Fibroblast of skin of back (primary cell): ENCODE measurements around the gene SYNPO2. TPM values are rescaled to one million over a fixed set of nuclear protein-coding genes. Genes with fewer than 3 reads are reported as not detected.
"Not testable (repeated sequence)": the region's sequence is repeated elsewhere in the genome, so short reads cannot be mapped to it uniquely, and the experiment has no call there.

Experiments
- DNase-seq: peaks from one replicate; pipeline ENCODE4 v3.0.0-alpha.2; 2013
- polyA plus RNA-seq, 2 experiments: library from polyadenylated mRNA; unstranded; fragments of 120-200 nt; gene quantifications; one replicate each; pipeline ENCODE4 v1.2.1, GENCODE V29; 2013; ENCODE audit not compliant: insufficient read length in 2 of 2

The SYNPO2 gene, protein sequence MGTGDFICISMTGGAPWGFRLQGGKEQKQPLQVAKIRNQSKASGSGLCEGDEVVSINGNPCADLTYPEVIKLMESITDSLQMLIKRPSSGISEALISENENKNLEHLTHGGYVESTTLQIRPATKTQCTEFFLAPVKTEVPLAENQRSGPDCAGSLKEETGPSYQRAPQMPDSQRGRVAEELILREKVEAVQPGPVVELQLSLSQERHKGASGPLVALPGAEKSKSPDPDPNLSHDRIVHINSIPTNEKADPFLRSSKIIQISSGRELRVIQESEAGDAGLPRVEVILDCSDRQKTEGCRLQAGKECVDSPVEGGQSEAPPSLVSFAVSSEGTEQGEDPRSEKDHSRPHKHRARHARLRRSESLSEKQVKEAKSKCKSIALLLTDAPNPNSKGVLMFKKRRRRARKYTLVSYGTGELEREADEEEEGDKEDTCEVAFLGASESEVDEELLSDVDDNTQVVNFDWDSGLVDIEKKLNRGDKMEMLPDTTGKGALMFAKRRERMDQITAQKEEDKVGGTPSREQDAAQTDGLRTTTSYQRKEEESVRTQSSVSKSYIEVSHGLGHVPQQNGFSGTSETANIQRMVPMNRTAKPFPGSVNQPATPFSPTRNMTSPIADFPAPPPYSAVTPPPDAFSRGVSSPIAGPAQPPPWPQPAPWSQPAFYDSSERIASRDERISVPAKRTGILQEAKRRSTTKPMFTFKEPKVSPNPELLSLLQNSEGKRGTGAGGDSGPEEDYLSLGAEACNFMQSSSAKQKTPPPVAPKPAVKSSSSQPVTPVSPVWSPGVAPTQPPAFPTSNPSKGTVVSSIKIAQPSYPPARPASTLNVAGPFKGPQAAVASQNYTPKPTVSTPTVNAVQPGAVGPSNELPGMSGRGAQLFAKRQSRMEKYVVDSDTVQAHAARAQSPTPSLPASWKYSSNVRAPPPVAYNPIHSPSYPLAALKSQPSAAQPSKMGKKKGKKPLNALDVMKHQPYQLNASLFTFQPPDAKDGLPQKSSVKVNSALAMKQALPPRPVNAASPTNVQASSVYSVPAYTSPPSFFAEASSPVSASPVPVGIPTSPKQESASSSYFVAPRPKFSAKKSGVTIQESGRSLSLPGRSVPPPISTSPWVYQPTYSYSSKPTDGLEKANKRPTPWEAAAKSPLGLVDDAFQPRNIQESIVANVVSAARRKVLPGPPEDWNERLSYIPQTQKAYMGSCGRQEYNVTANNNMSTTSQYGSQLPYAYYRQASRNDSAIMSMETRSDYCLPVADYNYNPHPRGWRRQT
- 27.5 TPM for polyA plus RNA-seq (2013, experiment 1 of 2; ENCODE audit: insufficient read length)
- polyA plus RNA-seq (2013, experiment 2 of 2; ENCODE audit: insufficient read length) = 144 TPM

DNA sequence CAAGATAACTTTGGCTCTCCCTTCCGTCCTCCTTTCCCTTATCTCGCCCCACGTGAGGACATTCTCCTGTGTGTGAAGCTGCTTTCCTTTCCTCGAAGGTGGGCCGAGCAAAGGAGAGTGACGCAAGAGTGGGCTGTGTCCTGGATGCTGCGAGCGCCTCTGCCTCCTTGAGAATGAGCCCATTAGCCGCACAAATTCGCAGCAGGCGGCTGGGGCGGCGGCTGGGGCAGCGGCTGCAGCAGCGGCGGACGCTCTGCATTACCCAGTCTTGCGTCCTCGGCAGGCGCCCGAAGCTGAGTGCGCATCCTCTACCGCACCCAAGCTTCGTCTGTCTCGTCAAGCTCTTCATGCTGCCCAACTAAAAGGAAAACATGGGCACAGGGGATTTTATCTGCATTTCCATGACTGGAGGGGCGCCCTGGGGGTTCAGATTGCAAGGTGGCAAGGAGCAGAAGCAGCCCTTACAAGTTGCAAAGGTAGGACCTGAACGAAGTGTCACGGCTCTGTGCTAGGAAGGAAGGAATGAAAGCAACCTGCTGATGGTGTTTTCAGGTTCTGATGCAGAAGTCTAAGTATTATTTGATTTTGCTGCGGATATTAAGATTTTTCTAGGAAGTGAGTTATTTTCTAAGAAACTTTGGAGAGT, at the start of gene SYNPO2:
Gene SYNPO2 (plus strand): TSS at position 189 of the 646 bp plus-strand sequence. CDS start 183 bp downstream, at position 372.
- peak; percentile 87 for DNase-seq

DNA sequence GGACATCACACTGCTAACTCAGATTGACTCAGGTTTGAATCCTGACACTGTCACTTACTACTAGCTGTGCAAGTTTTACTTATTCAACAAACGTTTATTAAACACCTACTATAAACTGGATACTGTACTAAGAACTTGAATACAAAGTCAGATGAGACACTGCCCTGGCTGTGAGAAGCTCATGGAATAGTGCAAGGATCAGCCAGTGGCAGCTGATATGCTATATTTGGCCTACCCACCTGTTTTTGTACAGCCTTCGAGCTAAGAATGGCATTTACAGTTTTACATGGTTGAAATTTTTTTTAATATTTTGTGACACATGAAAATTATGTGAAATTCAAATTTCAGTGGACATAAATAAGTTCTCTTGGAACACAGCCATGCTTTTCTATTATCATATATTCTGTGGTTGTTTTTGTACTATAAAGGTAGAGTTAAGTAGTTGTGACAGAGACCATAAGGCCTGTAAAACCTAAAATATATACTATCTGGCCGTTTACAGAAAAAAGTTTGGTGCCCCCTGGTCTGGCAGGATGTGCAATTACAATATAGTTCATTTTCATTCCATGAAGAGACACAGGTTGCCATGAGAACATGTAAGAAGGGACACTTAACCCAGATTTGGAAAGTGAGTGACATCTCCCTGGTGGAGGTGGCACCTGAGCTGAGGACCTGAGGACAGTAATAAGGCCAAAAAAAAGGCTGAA, 49.3 kb upstream of the SYNPO2 start:
- peak; percentile 27 for DNase-seq

GRCh38 chr4:118842055-118842454, 46.6 kb upstream of the SYNPO2 start:
- DNase-seq = peak; percentile 86

GRCh38 chr4:118843237-118843636, 45.4 kb upstream of the SYNPO2 start:
- no peak for DNase-seq

- DNase-seq = no peak
These were observed 43.1 kb upstream of the SYNPO2 start for GRCh38 chr4:118845552-118846050.

DNA sequence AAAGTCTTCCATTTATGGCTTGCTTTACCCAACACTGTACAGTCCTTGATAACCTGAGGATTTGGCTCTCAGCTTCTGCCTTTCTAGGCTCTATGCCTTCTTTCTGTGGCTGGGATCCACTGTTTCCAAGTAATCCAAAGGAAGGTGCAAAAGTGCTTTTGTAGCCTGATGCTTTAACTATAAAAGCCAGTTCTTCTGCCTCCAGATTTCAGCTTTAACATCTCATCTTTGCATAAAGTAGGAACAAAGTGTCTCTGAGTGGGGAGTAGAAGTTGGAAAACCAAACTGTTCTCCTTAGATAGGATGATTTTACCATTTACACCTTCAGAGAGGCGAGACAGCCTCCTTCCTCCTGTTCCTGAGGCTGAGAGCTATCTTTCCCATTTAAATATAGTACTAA, 41.7 kb upstream of the SYNPO2 start:
- no peak for DNase-seq

DNA sequence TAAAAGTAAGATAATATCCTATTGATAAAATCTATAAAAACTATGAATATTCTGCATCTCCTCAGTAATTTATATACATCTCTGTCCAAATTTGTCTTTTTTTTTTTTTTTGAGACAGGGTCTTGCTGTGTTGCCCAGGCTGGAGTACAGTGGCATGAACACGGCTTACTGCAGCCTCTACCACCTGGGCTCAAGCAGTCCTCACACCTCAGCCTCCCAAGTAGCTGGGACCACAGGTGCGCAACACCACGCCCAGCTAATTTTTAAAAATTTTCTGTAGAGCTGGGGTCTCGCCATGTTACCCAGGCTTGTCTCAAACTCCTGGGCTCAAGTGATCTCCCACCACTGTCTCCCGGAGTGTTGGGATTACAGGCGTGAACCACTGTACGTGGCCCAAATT, 40.4 kb upstream of the SYNPO2 start:
- DNase-seq = no peak

DNA sequence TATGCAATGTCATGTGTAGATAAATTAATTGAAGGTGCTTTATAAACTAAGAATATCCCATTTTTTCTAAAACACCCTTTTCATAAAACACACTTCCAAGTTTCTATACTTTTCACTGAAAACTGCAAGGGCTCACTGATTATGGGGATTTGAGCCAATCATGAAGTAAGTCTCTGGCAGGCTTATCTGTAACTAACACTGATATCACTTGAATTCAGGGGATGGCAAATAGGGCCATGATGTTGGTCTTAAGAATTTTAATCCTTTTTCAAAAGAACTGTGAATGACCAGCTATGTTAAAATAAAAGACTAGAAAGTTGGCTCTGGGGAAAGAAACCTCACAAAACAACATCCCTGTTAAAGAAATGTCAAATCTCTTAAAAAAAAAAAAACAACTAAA, 39.8 kb upstream of the SYNPO2 start:
- no peak for DNase-seq

DNA sequence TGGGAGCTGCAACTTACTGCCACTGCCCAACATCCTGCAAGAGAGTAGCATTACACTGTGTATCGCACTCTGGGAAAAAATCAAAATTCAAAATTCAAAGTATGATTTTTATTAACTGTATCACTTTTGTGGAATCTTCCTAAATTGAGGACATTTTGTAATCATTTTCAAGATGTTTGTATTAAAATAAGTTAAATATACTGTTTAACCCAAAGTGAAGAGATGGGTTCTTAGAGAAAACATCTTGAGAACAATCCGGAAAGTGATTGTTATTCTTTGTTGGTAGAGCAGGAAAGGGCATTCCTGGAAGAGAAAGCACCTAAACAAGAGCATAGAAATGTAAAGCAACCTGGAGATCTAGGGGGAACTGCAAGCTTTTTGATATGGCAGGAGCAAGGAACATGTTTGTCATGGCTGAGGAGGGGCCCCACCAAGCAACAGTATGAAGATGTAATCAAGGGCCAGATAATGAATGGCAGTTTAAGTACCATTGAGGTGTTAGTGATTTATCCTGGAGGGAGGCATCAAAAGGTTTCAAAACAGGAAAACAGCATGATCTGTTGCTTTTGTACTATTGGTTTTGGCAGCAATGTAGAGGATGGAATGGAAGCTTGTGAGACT, 38.7 kb upstream of the SYNPO2 start:
- no peak for DNase-seq

GRCh38 chr4:118850488-118851173, 38.0 kb upstream of the SYNPO2 start:
- DNase-seq = no peak

GRCh38 chr4:118857760-118858159, 30.9 kb upstream of the SYNPO2 start:
- no peak for DNase-seq

DNA sequence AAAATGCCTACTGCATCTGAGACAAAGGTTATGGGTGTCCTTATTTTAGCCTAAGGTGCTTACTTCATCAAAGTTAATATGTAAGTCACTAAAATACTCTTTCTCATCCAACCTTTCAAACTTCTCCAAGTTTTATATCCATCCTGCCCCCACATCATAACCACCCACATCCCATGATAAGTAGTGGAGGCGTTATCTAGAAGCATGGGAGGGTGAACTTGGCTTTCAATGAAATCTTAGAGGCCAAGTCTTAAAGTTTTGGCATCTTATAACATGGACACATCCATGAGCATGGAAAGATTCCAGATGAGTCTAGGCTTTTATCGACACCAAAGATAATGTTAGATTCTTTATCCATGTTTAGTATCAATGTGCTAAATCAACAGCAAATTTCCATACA, 29.9 kb upstream of the SYNPO2 start:
- DNase-seq = no peak

- DNase-seq = peak; percentile 54
These were observed 23.5 kb upstream of the SYNPO2 start for GRCh38 chr4:118865091-118865708.

DNA sequence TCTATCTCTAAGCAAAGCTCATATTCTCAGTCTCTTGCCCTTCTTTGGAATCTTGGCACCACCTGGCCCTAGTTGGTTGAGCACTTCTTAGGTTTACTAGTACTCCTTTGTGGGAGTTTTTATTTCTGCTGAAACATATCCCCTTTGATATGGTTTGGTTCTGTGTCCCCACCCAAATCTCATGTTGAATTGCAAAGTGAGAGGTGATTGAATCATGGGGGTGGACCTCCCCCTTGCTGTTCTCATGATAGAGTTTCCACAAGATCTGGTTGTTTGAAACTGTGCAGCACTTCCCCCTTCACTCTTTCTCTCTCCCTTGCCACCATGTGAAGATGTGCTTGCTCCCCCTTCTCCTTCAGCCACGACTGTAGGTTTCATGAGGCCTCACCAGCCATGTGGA, 22.2 kb upstream of the SYNPO2 start:
- DNase-seq = no peak

DNA sequence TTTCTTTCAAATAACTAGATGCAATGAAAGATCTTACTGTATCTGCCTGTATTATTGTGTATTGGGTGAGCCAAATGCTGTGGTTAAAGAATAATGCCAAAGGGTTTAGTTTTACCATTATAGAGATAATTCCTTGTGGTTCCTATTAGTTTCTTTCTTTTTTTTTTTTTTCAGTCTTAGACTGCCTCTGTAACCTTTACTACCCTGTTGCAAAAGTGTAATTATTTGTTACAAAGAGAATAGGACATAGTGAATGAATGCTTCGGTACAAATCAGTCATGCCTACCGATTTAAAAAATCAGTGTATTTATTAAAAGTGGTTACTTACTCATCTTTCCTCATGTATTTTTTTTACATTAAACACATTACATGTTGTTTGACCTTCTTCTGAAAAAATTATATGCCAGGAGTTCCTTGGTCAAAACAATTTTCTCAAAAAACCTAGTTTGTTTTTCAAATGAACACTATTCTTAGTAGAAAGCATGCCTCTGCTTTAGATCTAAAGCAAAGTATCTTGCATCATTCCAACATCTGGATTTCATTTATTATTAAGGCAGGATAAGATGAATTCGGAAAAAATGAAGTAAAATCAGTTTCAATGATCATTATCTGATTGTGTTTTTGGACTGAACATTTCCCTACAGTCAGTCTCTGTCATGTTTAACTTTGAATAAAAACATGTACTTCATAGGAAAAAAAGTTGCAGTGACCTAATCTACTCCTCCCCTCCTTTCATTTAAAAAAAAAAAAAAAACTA, 21.2 kb upstream of the SYNPO2 start:
- no peak for DNase-seq

- DNase-seq = peak; percentile 42
These were observed 18.8 kb upstream of the SYNPO2 start for GRCh38 chr4:118869808-118870342.

GRCh38 chr4:118872181-118872580, 16.5 kb upstream of the SYNPO2 start:
- no peak for DNase-seq

- no peak for DNase-seq
These were observed 10.9 kb upstream of the SYNPO2 start for GRCh38 chr4:118877797-118878196.

- DNase-seq = not testable (repeated sequence)
These were observed 10.1 kb upstream of the SYNPO2 start for GRCh38 chr4:118878507-118878906.
